ENCODE results near the gene RGS10.

DNA sequence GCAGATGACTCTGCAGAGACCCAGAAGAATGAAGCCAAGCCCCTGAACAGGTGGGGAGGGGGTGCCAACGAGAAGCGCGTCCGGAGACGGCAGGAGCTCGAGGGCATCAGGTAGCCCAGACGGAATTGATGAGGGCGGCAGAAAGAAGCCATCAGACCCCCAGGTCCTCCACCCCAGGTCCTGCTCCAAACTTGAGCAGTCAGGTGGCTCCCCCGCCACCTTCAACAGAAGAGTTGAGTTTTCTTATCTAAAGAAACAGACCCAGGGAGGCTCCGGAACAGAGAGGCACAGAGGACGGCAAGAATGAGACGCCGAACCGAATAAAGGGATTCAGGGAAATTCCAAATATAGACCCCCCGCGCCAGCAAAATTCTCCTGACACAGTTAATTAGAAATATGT is 22.2 kb downstream of the RGS10 start:
- TF ChIP-seq POLR2A (IDR thresholded peaks at IDR 0.05) (no peak), POLR2AphosphoS5 (IDR thresholded peaks at IDR 0.05) (no peak)
